GM06990 (cell line): ENCODE results near the gene GPR180.

Source experiments
- DNase-seq: peaks from one replicate; pipeline ENCODE4 v3.0.0-alpha.2; 2011; ENCODE audit not compliant: insufficient read length; ENCODE audit errors: extremely low read depth
- H3K27me3 ChIP-seq: replicated peaks from 2 replicates; pipeline ENCODE4 v1.6.0; 2011; ENCODE audit warnings: low read length; ENCODE audit not compliant: control insufficient read depth, insufficient read depth
- H3K36me3 ChIP-seq: 2 replicates; pipeline ENCODE4 v1.5.1; 2011; ENCODE audit warnings: low read length; ENCODE audit not compliant: control insufficient read depth, insufficient read depth
- H3K4me3 ChIP-seq: replicated peaks from 2 replicates; pipeline ENCODE4 v1.5.1; 2011; ENCODE audit warnings: low read depth, mild to moderate bottlenecking, control low read depth, low read length
- CTCF ChIP-seq: IDR thresholded peaks from 2 replicates; pipeline ENCODE4 v1.5.1; 2011; ENCODE audit warnings: low read length, control low read depth, mild to moderate bottlenecking, inconsistent platforms; ENCODE audit not compliant: insufficient read depth, poor library complexity, severe bottlenecking

Gene GPR180

GRCh38 chr13:94568443-94568842 lies 33.2 kb upstream of the GPR180 start:
- H3K4me3 ChIP-seq = no peak overlapping the region
- TF ChIP-seq CTCF = no peak
- no peak for DNase-seq
- H3K36me3 ChIP-seq = peaks cover 11% of the 10 kb centered on the region
- H3K27me3 ChIP-seq = no peaks in the 10 kb centered on the region

GRCh38 chr13:94569615-94570014 lies 32.0 kb upstream of the GPR180 start:
- DNase-seq = no peak
- Histone ChIP-seq H3K4me3 (no peak overlapping the region), H3K36me3 (peaks cover 11% of the 10 kb centered on the region), H3K27me3 (no peaks in the 10 kb centered on the region)
- no peak for TF ChIP-seq CTCF

- Histone ChIP-seq H3K36me3 (peaks cover 13% of the 10 kb centered on the region), H3K27me3 (no peaks in the 10 kb centered on the region), H3K4me3 (no peak overlapping the region)
- no peak for DNase-seq
- TF ChIP-seq CTCF = no peak
Measured at GRCh38 chr13:94579063-94579462, 22.6 kb upstream of the GPR180 start.

- peaks cover 9% of the 10 kb centered on the region for H3K36me3 ChIP-seq
- no peak for TF ChIP-seq CTCF
Measured at GRCh38 chr13:94583926-94584325, 17.7 kb upstream of the GPR180 start.

GRCh38 chr13:94585543-94586101 lies 16.0 kb upstream of the GPR180 start:
- H3K4me3 ChIP-seq = no peak overlapping the region
- no peak for DNase-seq
- TF ChIP-seq CTCF = no peak
- peaks cover 5% of the 10 kb centered on the region for H3K36me3 ChIP-seq
- H3K27me3 ChIP-seq = no peaks in the 10 kb centered on the region

More at GRCh38 chr13:94583926-94584325, 17.7 kb upstream of the GPR180 start:
- no peaks in the 10 kb centered on the region for H3K27me3 ChIP-seq
- H3K4me3 ChIP-seq = no peak overlapping the region
- no peak for DNase-seq

- no peak overlapping the region for H3K4me3 ChIP-seq
- TF ChIP-seq CTCF = no peak
- H3K27me3 ChIP-seq = no peaks in the 10 kb centered on the region
- H3K36me3 ChIP-seq = peaks cover 2% of the 10 kb centered on the region
- DNase-seq = no peak
Measured at GRCh38 chr13:94586371-94586770, 15.3 kb upstream of the GPR180 start.
